WI38 (cell line): Measurements from ENCODE around the gene NECAB2.

ENCODE experiments used
- H3K4me3 ChIP-seq: 2 replicates; pipeline ENCODE4 v1.5.1; 2011; ENCODE audit warnings: low read depth, mild to moderate bottlenecking, control low read depth, low read length
- CTCF ChIP-seq: IDR thresholded peaks from 2 replicates; pipeline ENCODE4 v1.5.1; 2012; ENCODE audit warnings: low read depth, mild to moderate bottlenecking, control low read depth, low read length

NECAB2 gene

GRCh38 chr16:83971165-83972130 lies 3.4 kb downstream of the NECAB2 start:
- TF ChIP-seq CTCF = no peak
- no peak overlapping the region for H3K4me3 ChIP-seq

GRCh38 chr16:83972256-83973008 lies 4.4 kb downstream of the NECAB2 start:
- H3K4me3 ChIP-seq = no peak overlapping the region
- TF ChIP-seq CTCF = no peak

GRCh38 chr16:83973077-83973476 lies 5.0 kb downstream of the NECAB2 start:
- no peak for TF ChIP-seq CTCF
- no peak overlapping the region for H3K4me3 ChIP-seq

GRCh38 chr16:83973581-83974385 lies 5.7 kb downstream of the NECAB2 start:
- H3K4me3 ChIP-seq = no peak overlapping the region
- no peak for TF ChIP-seq CTCF

- TF ChIP-seq CTCF = no peak
- H3K4me3 ChIP-seq = no peak overlapping the region
Measured at GRCh38 chr16:83974475-83974874, 6.4 kb downstream of the NECAB2 start.

- H3K4me3 ChIP-seq = no peak overlapping the region
- TF ChIP-seq CTCF = no peak
Measured at GRCh38 chr16:83975590-83976260, 7.7 kb downstream of the NECAB2 start.
